ENCODE results near the gene CCR4. TPM values are rescaled to one million over a fixed set of nuclear protein-coding genes. Genes with fewer than 3 reads are reported as not detected.
A peak's percentile ranks its signal among the peaks of the same experiment; 100 is the strongest.

The CCR4 gene
- total RNA-seq (2016; rRNA removed; fragmentation: Illumina TruSeq; extraction: Trizol) (0.04 and 0.06 TPM in 2 replicates), polyA plus RNA-seq (2011; rRNA removed) (0.05 TPM in 2 replicates), polyA minus RNA-seq (2011; rRNA and poly(A)+ RNA removed; ENCODE audit: low replicate concordance) (0.05 and 0.16 TPM in 2 replicates), Bru-seq, nascent RNA (percentile 16 among the genes with signal in this experiment), BruChase-seq, experiment 1, labeled RNA remaining after a 6-hour chase (percentile 36 among the genes with signal in this experiment), BruChase-seq, experiment 2, labeled RNA remaining after a 2-hour chase (percentile 41 among the genes with signal in this experiment)
- total RNA-seq (2016; cell fraction: cytosol; rRNA removed; fragmentation: Illumina TruSeq; extraction: Trizol; ENCODE audit: low read depth), result not detected in 2 replicates
- total RNA-seq (2016; cell fraction: insoluble cytoplasmic fraction; rRNA removed; fragmentation: Illumina TruSeq; extraction: Trizol), result 0.06 and 0.11 TPM in 2 replicates
- not detected in 2 replicates for total RNA-seq (2016; cell fraction: membrane; rRNA removed; fragmentation: Illumina TruSeq; extraction: Trizol)
- 0.16 TPM in 1 of 2 replicates, not detected in the other for total RNA-seq (2016; cell fraction: nucleus; rRNA removed; fragmentation: Illumina TruSeq; extraction: Trizol)
- polyA plus RNA-seq (2011; cell fraction: cytosol; rRNA removed), result 0.01 TPM in 1 of 2 replicates, not detected in the other
- polyA plus RNA-seq (2011; cell fraction: nucleus; rRNA removed), result 0.05 and 0.06 TPM in 2 replicates
- polyA plus RNA-seq (2012), result not detected in 2 replicates
- polyA plus RNA-seq (2016; cell fraction: cytosol; fragmentation: Illumina TruSeq; extraction: Trizol; ENCODE audit: low read depth), result not detected in 2 replicates
- not detected in 2 replicates for polyA plus RNA-seq (2016; cell fraction: insoluble cytoplasmic fraction; fragmentation: Illumina TruSeq; extraction: Trizol; ENCODE audit: low read depth)
- not detected in 2 replicates for polyA plus RNA-seq (2016; cell fraction: membrane; fragmentation: Illumina TruSeq; extraction: Trizol; ENCODE audit: low read depth)
- polyA plus RNA-seq (2016; cell fraction: nucleus; fragmentation: Illumina TruSeq; extraction: Trizol; ENCODE audit: insufficient read depth, low read depth), result 0.24 and 0.29 TPM in 2 replicates
- not detected in 2 replicates for polyA minus RNA-seq (2011; cell fraction: cytosol; rRNA and poly(A)+ RNA removed)
- polyA minus RNA-seq (2011; cell fraction: nucleus; rRNA and poly(A)+ RNA removed), result 0.37 TPM in 1 of 2 replicates, not detected in the other
- long read RNA-seq, experiment 1, result 0 reads
- long read RNA-seq, experiment 2, result 0 reads

DNA sequence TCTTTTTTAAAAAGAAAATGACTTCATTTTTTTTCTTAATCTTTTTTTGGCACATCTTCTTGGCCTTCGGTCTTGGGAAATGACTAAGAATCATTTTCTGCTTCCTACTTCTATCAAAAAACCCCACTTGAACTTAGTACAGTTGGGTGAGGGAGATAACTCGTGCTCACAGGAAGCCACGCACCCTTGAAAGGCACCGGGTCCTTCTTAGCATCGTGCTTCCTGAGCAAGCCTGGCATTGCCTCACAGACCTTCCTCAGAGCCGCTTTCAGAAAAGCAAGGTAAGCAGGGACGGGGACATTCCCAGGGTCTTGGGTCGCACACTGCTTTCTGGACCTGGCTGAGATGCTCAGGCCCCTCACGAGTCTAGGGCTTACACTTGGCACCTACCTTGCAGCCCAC, at the start of gene CCR4:
Gene CCR4 (plus strand): TSS at position 235 of the 402 bp plus-strand sequence. CDS start 1,779 bp downstream, outside the sequence.
- H3K4me2 ChIP-seq (ENCODE audit: low read depth, low read length), result no peak within 1 kb of the TSS
- ATAC-seq, result no peak
- intact Hi-C loops (cut with micrococcal nuclease; ENCODE audit: unreplicated experiment), result no loop called here

More for the DNA sequence above, at the start of gene CCR4:
- TF ChIP-seq ZNF143 (CRISPR knock-in tag; IDR thresholded peaks at IDR 0.05) (no peak), HES4 (CRISPR knock-in tag; IDR thresholded peaks at IDR 0.05; ENCODE audit: borderline replicate concordance) (no peak), ZNF598 (CRISPR knock-in tag; IDR thresholded peaks at IDR 0.05; ENCODE audit: borderline replicate concordance) (no peak), JARID2 (CRISPR knock-in tag; IDR thresholded peaks at IDR 0.05; ENCODE audit: insufficient replicate concordance) (no peak), ZNF205 (CRISPR knock-in tag; IDR thresholded peaks at IDR 0.05) (no peak), HMG20B (CRISPR knock-in tag; conservative IDR thresholded peaks at IDR 0.05) (no peak), MEIS2 (CRISPR knock-in tag; IDR thresholded peaks at IDR 0.05) (no peak), NFE2 (CRISPR knock-in tag; IDR thresholded peaks at IDR 0.05) (no peak), JDP2 (CRISPR knock-in tag; IDR thresholded peaks at IDR 0.05; ENCODE audit: borderline replicate concordance) (no peak), MYC (CRISPR knock-in tag; IDR thresholded peaks at IDR 0.05; ENCODE audit: borderline replicate concordance) (no peak), ZNF619 (CRISPR knock-in tag; IDR thresholded peaks at IDR 0.05) (no peak), BCL6 (CRISPR knock-in tag; IDR thresholded peaks at IDR 0.05) (no peak)
- TF ChIP-seq, protein P1, sequence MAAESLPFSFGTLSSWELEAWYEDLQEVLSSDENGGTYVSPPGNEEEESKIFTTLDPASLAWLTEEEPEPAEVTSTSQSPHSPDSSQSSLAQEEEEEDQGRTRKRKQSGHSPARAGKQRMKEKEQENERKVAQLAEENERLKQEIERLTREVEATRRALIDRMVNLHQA (CRISPR knock-in tag; IDR thresholded peaks at IDR 0.05), result no peak
- TF ChIP-seq, protein P2, sequence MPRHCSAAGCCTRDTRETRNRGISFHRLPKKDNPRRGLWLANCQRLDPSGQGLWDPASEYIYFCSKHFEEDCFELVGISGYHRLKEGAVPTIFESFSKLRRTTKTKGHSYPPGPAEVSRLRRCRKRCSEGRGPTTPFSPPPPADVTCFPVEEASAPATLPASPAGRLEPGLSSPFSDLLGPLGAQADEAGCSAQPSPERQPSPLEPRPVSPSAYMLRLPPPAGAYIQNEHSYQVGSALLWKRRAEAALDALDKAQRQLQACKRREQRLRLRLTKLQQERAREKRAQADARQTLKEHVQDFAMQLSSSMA (CRISPR knock-in tag; IDR thresholded peaks at IDR 0.05), result no peak
- no peaks in the 10 kb centered on the region for H3K79me2 ChIP-seq (ENCODE audit: insufficient read depth, low read length)
- in situ Hi-C loops (cut with HindIII; ENCODE audit: extremely low pct_ligation_motif_present, low pct_unique_long_range_greater_than_20kb), result loop anchor here (5.0 to 25.0 kb wide), 2 partner anchors 131 to 411 kb away; no protein-coding TSS in a partner anchor
- H3K9ac ChIP-seq (ENCODE audit: insufficient read depth, low read depth, low read length), result no peak within 1 kb of the TSS
- peaks cover 14% of the 10 kb centered on the region; the same call in 1 of the 2 replicates for H3K4me1 ChIP-seq (ENCODE audit: insufficient read depth, low read length)
- no peaks in the 10 kb centered on the region for H3K36me3 ChIP-seq (replicated peaks in 1 of 2; ENCODE audit: control insufficient read depth in 1 of 2, insufficient read depth in 2 of 2, low read length in 2 of 2)
- H2AFZ ChIP-seq (ENCODE audit: low read length), result no peak within 1 kb of the TSS
- FAIRE-seq, result no peak
- no TSS peak for BruUV-seq (replicated peaks)
- H3K4me3 ChIP-seq (replicated peaks in 1 of 3; ENCODE audit: insufficient read depth in 1 of 3, low read depth in 2 of 3, low read length in 3 of 3), result no peak within 1 kb of the TSS
- CTCF ChIA-PET (ENCODE audit: low intra/inter-chr PET ratio, low total read pairs), result no interaction called here
- H3K27ac ChIP-seq (ENCODE audit: extremely low read length, insufficient read depth, low read length), result no peak within 1 kb of the TSS
- DNase-seq (ENCODE audit: low spot score), result no peak
- H4K20me1 ChIP-seq (ENCODE audit: insufficient read depth, low read length), result no peaks in the 10 kb centered on the region
- POLR2A ChIA-PET, result no interaction called here
- WGBS (ENCODE audit: low lambda C conversion rate), result 59% methylated on average over 8 of the region's 9 CpGs
- H3K9me3 ChIP-seq (ENCODE audit: low read length), result no peaks in the 10 kb centered on the region
- no peaks in the 10 kb centered on the region for H3K27me3 ChIP-seq (ENCODE audit: control insufficient read depth in 1 of 2, insufficient read depth in 2 of 2, low read length in 2 of 2)

Measured in HepG2 (cell line).